ENCODE measurements around the gene DENND1A. TPM values are rescaled to one million over a fixed set of nuclear protein-coding genes. Genes with fewer than 3 reads are reported as not detected.
A peak's percentile ranks its signal among the peaks of the same experiment; 100 is the strongest.

Gene DENND1A
- total and polyA plus RNA-seq, 11 donors = 9.8 to 24.0 (median 14.7) TPM

DNA sequence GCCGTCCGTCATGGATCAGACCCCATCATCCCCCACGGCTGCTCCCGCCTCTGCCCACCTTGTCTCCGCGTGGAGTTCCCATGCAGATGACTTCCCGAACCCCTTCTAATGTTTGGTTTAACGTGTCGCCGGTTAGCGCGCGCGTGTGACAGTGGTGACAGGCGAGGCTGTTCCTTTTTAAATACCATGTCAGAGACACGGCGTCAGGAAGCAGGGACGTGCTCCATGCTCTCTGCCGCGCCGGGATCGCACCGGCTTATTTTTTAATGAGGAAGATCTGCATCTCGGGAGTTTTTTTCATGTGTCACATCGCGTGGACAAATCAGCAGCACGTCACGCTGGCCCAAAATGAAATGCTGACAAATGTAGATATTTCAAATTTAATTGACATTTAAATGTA lies 538.0 kb downstream of the DENND1A start:
- ATAC-seq = no peak
- Histone ChIP-seq H3K36me3 (no peaks in the 10 kb centered on the region), H3K27me3 (no peaks in the 10 kb centered on the region), H3K4me3 (no peak overlapping the region), H3K27ac (no peak overlapping the region), H3K9me3 (peaks cover 0 to 9% (median 0%) of the 10 kb centered on the region in 12 donors), H3K4me1 (no peaks in the 10 kb centered on the region)
- TF ChIP-seq, protein P1, sequence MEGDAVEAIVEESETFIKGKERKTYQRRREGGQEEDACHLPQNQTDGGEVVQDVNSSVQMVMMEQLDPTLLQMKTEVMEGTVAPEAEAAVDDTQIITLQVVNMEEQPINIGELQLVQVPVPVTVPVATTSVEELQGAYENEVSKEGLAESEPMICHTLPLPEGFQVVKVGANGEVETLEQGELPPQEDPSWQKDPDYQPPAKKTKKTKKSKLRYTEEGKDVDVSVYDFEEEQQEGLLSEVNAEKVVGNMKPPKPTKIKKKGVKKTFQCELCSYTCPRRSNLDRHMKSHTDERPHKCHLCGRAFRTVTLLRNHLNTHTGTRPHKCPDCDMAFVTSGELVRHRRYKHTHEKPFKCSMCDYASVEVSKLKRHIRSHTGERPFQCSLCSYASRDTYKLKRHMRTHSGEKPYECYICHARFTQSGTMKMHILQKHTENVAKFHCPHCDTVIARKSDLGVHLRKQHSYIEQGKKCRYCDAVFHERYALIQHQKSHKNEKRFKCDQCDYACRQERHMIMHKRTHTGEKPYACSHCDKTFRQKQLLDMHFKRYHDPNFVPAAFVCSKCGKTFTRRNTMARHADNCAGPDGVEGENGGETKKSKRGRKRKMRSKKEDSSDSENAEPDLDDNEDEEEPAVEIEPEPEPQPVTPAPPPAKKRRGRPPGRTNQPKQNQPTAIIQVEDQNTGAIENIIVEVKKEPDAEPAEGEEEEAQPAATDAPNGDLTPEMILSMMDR (IDR thresholded peaks at IDR 0.05) = no peak
- TF ChIP-seq POLR2A (IDR thresholded peaks at IDR 0.05) = no peak
- 85 to 91% (median 89%) methylated on average over 28 of the region's 28 CpGs for WGBS, 4 donors
- intact Hi-C loops (cut with DNase I) = no loop called here
- no peak for DNase-seq

DNA sequence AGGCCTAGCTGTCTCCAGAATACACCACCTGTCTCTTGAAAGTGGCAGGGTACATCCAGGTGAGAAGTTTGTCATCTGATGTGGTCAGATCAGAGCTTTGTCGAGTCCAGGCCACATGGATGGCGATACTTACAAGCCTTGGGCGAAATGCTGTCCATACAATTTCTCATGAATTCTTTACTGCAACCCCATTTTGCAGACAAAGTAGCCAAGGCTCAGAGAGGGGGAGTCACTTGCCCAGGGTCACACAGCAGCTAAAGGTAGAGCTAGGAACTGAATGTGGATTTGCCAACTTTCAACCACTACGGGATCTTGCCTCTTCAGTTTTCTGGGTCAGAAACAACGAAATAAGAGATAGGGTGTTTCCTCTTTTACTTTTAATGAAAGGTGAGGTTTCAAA lies 538.7 kb downstream of the DENND1A start:
- peaks cover 0 to 9% (median 0%) of the 10 kb centered on the region in 12 donors for H3K9me3 ChIP-seq
- H3K36me3 ChIP-seq = no peaks in the 10 kb centered on the region
- ATAC-seq (no peak), DNase-seq (no peak)
- H3K27me3 ChIP-seq = no peaks in the 10 kb centered on the region
- H3K4me3 ChIP-seq = no peak overlapping the region
- intact Hi-C loops (cut with DNase I) = no loop called here
- H3K27ac ChIP-seq = no peak overlapping the region
- no peak for TF ChIP-seq POLR2A (IDR thresholded peaks at IDR 0.05)
- TF ChIP-seq, protein P1 (IDR thresholded peaks at IDR 0.05) = no peak
- H3K4me1 ChIP-seq = no peaks in the 10 kb centered on the region
- WGBS, 4 donors = 87 to 97% (median 94%) methylated on average over 5 of the region's 5 CpGs

DNA sequence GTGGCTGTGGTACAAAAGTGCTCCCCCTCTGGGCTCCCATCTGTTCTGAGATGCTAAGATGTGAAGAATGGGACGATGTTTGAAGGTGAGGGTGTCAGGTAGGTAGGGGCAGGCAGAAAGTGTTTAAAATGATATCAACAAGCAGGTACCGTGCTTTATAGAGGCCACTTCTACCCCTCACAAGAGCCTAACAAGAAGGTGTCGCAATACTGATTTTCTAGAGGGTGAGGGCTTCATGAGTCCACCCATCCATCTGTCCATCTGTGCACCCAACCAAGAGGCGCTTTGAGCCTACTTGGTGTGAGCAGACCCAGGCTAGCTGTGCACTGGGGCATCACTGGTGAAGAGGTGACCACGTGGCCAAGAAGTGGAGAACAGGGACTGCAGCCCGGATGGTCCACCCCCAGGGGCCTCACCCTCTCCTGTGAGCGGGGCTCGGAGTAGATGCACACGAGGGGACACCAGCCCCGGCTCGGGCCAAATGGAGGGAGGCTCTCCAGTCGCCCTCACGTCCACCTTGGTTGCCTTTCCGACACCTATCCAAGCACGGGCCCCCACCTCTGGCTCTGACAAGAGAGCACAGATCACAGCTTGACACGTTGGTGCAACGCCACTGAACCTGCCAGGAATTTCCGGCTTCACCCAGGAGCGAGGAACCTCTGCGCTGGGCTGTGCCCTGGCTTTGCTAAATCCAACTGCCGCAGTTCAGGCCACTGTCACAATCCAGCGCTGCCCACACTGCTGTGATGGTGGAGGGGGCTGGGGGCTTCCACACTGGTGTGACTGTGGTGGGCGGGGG lies 539.4 kb downstream of the DENND1A start:
- intact Hi-C loops (cut with DNase I) = no loop called here
- no peak for TF ChIP-seq POLR2A (IDR thresholded peaks at IDR 0.05)
- TF ChIP-seq, protein P1 (IDR thresholded peaks at IDR 0.05) = no peak

DNA sequence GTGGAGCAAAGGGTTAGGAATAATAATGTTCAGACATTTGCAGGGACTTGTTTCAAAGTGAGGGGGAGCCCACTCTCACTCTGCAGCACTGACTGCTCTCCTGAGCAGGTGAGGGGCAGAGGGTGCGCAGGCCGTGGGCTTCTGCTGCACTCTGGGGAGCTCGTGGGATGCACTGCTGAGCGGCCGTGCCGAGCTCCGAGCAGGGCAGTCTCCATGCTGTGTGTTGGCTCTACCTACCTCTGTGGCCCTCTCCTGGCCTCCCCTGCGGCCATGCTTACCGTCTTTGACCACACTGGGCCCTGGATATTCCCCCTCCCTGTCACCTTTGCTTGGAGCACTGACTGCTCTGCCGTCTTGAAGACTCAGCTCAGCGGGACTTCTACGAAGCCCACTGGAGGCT lies 540.2 kb downstream of the DENND1A start:
- Histone ChIP-seq H3K9me3 (peaks cover 0 to 9% (median 0%) of the 10 kb centered on the region in 12 donors), H3K4me3 (no peak overlapping the region), H3K4me1 (no peaks in the 10 kb centered on the region), H3K27ac (no peak overlapping the region), H3K27me3 (no peaks in the 10 kb centered on the region), H3K36me3 (no peaks in the 10 kb centered on the region)
- TF ChIP-seq POLR2A (IDR thresholded peaks at IDR 0.05) = no peak
- TF ChIP-seq, protein P1 (IDR thresholded peaks at IDR 0.05) = no peak
- ATAC-seq = no peak
- intact Hi-C loops (cut with DNase I) = loop anchor here in 1 of 10 donors (5.0 kb wide), 1 partner anchor 37 kb away; no protein-coding TSS in a partner anchor
- 76 to 87% (median 82%) methylated on average over 12 of the region's 12 CpGs for WGBS, 4 donors
- DNase-seq = no peak

More for the DNA sequence above, 539.4 kb downstream of the DENND1A start:
- 92 to 94% (median 93%) methylated on average over 23 of the region's 23 CpGs for whole genome bisulfite sequencing, 4 donors
- no peaks in the 10 kb centered on the region for H3K4me1 ChIP-seq
- no peak overlapping the region for H3K4me3 ChIP-seq
- H3K9me3 ChIP-seq = peaks cover 0 to 9% (median 0%) of the 10 kb centered on the region in 12 donors
- no peak for DNase-seq
- no peak overlapping the region for H3K27ac ChIP-seq
- H3K36me3 ChIP-seq = no peaks in the 10 kb centered on the region
- H3K27me3 ChIP-seq = no peaks in the 10 kb centered on the region
- ATAC-seq = peak in 1 of 4 donors; percentile 11

Measured in heart left ventricle (tissue), 16 donors.